NT2/D1 (cell line): ENCODE data around the gene NKAIN2.

Experiments used
- YY1 ChIP-seq: IDR thresholded peaks from 2 replicates; pipeline ENCODE4 v1.6.1; 2011; ENCODE audit not compliant: insufficient read length, insufficient read depth
- ZNF274 ChIP-seq: IDR thresholded peaks from 2 replicates; pipeline ENCODE4 v1.6.1; 2011; ENCODE audit warnings: mild to moderate bottlenecking, low read depth, low read length

GRCh38 chr6:123888771-123889513 lies 85.3 kb downstream of the NKAIN2 start:
- TF ChIP-seq ZNF274 (no peak), YY1 (no peak)
